ENCODE data around the gene BICD2. TPM values are rescaled to one million over a fixed set of nuclear protein-coding genes. Genes with fewer than 3 reads are reported as not detected.

The BICD2 gene
- total and polyA plus RNA-seq, 9 of the 15 experiments (the other 6 are each of a cell fraction or from before 2014, with no cell fraction given) = 3.6 to 23.4 (median 11.8) TPM

GRCh38 chr9:92747459-92748232 lies 17.0 kb downstream of the BICD2 start (continued):
- TF ChIP-seq IRF2 (CRISPR knock-in tag; IDR thresholded peaks at IDR 0.05) = no peak
- no peak for TF ChIP-seq TRIM24 (IDR thresholded peaks at IDR 0.05)
- TF ChIP-seq MEF2A (IDR thresholded peaks at IDR 0.05; ENCODE audit: control insufficient read depth, low read depth, low read length) = no peak
- no peak for TF ChIP-seq RFX7 (CRISPR knock-in tag; IDR thresholded peaks at IDR 0.05)
- TF ChIP-seq SMAD3 (CRISPR knock-in tag; conservative IDR thresholded peaks at IDR 0.05) = no peak
- no peak for TF ChIP-seq BRF1 (IDR thresholded peaks at IDR 0.05; ENCODE audit: borderline replicate concordance, extremely low read depth, insufficient read length)
- TF ChIP-seq DEAF1 (CRISPR knock-in tag; IDR thresholded peaks at IDR 0.05) = no peak
- no peak for TF ChIP-seq SIN3B (IDR thresholded peaks at IDR 0.05; ENCODE audit: low read depth)
- no peak for TF ChIP-seq SRSF1 (IDR thresholded peaks at IDR 0.05; ENCODE audit: low read depth, low read length)
- TF ChIP-seq ZNF212 (CRISPR knock-in tag; IDR thresholded peaks at IDR 0.05) = no peak
- 0 out of 2 replicates have a peak, but pooled peaks have one; percentile 34 for TF ChIP-seq MAFK (IDR thresholded peaks at IDR 0.05; ENCODE audit: low read length)
- TF ChIP-seq TOE1 (IDR thresholded peaks at IDR 0.05; ENCODE audit: borderline replicate concordance) = no peak
- TF ChIP-seq TOE1 (CRISPR knock-in tag; IDR thresholded peaks at IDR 0.05; ENCODE audit: borderline replicate concordance, low read depth) = no peak
- TF ChIP-seq XRCC3 (IDR thresholded peaks at IDR 0.05) = no peak
- no peak for TF ChIP-seq ELK1 (CRISPR knock-in tag; IDR thresholded peaks at IDR 0.05)
- TF ChIP-seq ZBTB11 (CRISPR knock-in tag; IDR thresholded peaks at IDR 0.05) = no peak
- TF ChIP-seq ZNF280A (IDR thresholded peaks at IDR 0.05; ENCODE audit: low read depth, partially characterized antibody) = no peak
- TF ChIP-seq MAFG (tag; conservative IDR thresholded peaks at IDR 0.05) = peak; percentile 60
- no peak for TF ChIP-seq EHMT2 (IDR thresholded peaks at IDR 0.05)
- TF ChIP-seq NFE2 (IDR thresholded peaks at IDR 0.05; ENCODE audit: low read depth) = peak; percentile 84
- TF ChIP-seq MEF2D (tag; conservative IDR thresholded peaks at IDR 0.05; ENCODE audit: low read depth) = no peak
- no peak for TF ChIP-seq ELF4 (CRISPR knock-in tag; IDR thresholded peaks at IDR 0.05)
